ENCODE data around the gene SPOCK1. TPM values are rescaled to one million over a fixed set of nuclear protein-coding genes. Genes with fewer than 3 reads are reported as not detected.

Gene SPOCK1
- total RNA-seq, 1 experiment from 2014 or later = 23.9 TPM

DNA sequence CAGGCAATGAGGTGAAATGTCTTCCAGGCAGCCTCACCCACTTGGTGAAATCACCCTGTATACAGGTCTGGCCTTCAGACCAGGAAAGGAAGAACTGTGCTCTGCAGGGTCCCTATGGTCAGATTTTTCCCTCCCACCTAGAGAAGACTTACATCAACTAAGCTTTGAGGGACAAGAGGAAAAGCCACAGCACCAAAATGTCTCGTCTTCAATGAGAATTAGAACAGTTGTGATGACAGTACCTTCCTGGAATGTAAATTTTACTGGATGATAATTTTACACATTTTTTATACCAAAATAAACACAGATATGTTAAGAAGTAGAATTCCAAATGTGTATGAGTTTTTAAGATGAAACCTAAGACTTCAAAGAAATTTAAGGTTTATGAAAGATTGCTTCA lies 283.9 kb downstream of the SPOCK1 start:
- Histone ChIP-seq H3K79me2 (ENCODE audit: low read depth) (no peaks in the 10 kb centered on the region), H3K4me2 (no peak overlapping the region), H3K9me2 (ENCODE audit: insufficient read depth) (no peaks in the 10 kb centered on the region), H4K20me1 (ENCODE audit: insufficient read depth) (no peaks in the 10 kb centered on the region), H3F3A (ENCODE audit: insufficient read depth, low read depth) (peaks cover 9% of the 10 kb centered on the region), H3K27ac (no peak overlapping the region), H3K9me3 (ENCODE audit: insufficient read depth, low read depth) (no peaks in the 10 kb centered on the region), H3K4me3 (no peak overlapping the region), H3K36me3 (ENCODE audit: low read depth) (no peaks in the 10 kb centered on the region), H3K27me3 (ENCODE audit: insufficient read depth, low read depth) (no peaks in the 10 kb centered on the region), H3K4me1 (replicated peaks; ENCODE audit: insufficient read depth) (peaks cover 26% of the 10 kb centered on the region), H2AFZ (no peak overlapping the region)
- intact Hi-C loops (cut with micrococcal nuclease; ENCODE audit: unreplicated experiment) = no loop called here
- no peak for DNase-seq
- no TSS peak for BruUV-seq (replicated peaks)
- ChIA-PET CTCF (no interaction called here), POLR2A (ENCODE audit: unreplicated experiment) (no interaction called here)
- no peak for TF ChIP-seq EZH2 (IDR thresholded peaks at IDR 0.05; ENCODE audit: low read depth)
- TF ChIP-seq, protein P1, sequence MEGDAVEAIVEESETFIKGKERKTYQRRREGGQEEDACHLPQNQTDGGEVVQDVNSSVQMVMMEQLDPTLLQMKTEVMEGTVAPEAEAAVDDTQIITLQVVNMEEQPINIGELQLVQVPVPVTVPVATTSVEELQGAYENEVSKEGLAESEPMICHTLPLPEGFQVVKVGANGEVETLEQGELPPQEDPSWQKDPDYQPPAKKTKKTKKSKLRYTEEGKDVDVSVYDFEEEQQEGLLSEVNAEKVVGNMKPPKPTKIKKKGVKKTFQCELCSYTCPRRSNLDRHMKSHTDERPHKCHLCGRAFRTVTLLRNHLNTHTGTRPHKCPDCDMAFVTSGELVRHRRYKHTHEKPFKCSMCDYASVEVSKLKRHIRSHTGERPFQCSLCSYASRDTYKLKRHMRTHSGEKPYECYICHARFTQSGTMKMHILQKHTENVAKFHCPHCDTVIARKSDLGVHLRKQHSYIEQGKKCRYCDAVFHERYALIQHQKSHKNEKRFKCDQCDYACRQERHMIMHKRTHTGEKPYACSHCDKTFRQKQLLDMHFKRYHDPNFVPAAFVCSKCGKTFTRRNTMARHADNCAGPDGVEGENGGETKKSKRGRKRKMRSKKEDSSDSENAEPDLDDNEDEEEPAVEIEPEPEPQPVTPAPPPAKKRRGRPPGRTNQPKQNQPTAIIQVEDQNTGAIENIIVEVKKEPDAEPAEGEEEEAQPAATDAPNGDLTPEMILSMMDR (conservative IDR thresholded peaks at IDR 0.05) = no peak

DNA sequence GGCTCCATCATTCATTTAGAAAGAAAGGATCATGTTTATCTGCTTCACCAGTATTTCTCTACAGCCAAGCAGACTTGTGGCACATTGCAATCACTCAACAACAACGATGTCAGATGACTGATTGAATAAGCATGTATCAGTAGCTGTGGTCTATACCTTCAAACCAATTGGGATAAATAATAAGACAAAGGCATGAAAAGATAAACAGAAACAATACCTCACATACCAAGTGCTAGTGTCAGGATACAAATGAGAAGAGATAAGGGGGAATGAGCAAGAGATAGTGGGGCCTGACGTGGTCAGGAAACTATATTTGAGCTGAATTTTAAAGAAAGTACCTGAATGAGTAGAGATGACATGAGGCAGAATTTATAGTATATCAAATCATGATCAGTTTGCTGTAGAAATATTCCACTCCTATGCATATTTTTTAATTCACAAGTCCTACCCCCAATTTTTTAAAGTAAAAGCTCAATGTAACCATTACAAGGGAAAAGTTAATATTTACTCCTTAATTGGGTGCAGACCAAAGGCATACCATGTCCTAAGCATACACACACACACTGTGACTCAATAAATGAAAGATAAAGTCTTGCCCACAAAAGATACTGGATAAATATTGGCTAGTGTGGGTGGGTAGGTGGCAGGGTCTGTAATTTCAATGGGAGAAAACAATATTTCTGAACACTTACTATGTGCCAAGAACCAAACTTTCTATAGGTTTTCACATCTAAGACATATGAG lies 284.5 kb downstream of the SPOCK1 start:
- Histone ChIP-seq H3K9me2 (ENCODE audit: insufficient read depth) (no peaks in the 10 kb centered on the region), H3K4me3 (no peak overlapping the region), H3K27me3 (ENCODE audit: insufficient read depth, low read depth) (no peaks in the 10 kb centered on the region), H3K4me2 (no peak overlapping the region), H2AFZ (no peak overlapping the region), H3K9me3 (ENCODE audit: insufficient read depth, low read depth) (no peaks in the 10 kb centered on the region), H3K79me2 (ENCODE audit: low read depth) (no peaks in the 10 kb centered on the region), H4K20me1 (ENCODE audit: insufficient read depth) (no peaks in the 10 kb centered on the region), H3K4me1 (replicated peaks; ENCODE audit: insufficient read depth) (peaks cover 26% of the 10 kb centered on the region), H3F3A (ENCODE audit: insufficient read depth, low read depth) (peaks cover 9% of the 10 kb centered on the region), H3K36me3 (ENCODE audit: low read depth) (no peaks in the 10 kb centered on the region), H3K27ac (no peak overlapping the region)
- no TSS peak for BruUV-seq (replicated peaks)
- CTCF ChIA-PET = no interaction called here
- intact Hi-C loops (cut with micrococcal nuclease; ENCODE audit: unreplicated experiment) = no loop called here
- POLR2A ChIA-PET (ENCODE audit: unreplicated experiment) = no interaction called here
- no peak for TF ChIP-seq EZH2 (IDR thresholded peaks at IDR 0.05; ENCODE audit: low read depth)
- TF ChIP-seq, protein P1 (conservative IDR thresholded peaks at IDR 0.05) = no peak
- DNase-seq = no peak

DNA sequence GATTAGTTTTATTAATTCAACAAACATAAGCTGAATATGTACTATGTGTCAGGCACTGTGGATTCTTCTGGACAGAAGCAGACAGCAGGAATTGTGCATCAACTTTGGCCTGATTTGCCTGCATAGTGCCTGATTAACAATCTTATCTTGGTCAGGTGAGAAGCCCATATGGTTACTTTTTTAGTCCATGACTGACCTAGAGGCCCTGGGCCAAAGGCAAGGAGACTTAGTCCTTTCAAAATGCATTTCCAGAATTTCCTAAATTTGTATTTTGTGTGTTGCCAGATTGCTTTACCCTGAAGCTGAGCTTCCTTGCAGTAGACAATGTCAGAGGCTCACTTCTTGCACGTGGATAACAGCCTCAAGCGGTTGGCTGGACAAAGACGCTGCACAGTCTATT lies 286.7 kb downstream of the SPOCK1 start:
- no peaks in the 10 kb centered on the region for H3F3A ChIP-seq (ENCODE audit: insufficient read depth, low read depth)
- ChIA-PET CTCF (no interaction called here), POLR2A (ENCODE audit: unreplicated experiment) (no interaction called here)
- no peaks in the 10 kb centered on the region for H3K79me2 ChIP-seq (ENCODE audit: low read depth)
- no peaks in the 10 kb centered on the region for H3K36me3 ChIP-seq (ENCODE audit: low read depth)
- no TSS peak for BruUV-seq (replicated peaks)
- H4K20me1 ChIP-seq (ENCODE audit: insufficient read depth) = no peaks in the 10 kb centered on the region
- intact Hi-C loops (cut with micrococcal nuclease; ENCODE audit: unreplicated experiment) = no loop called here
- no peak overlapping the region for H3K27ac ChIP-seq
- H3K27me3 ChIP-seq (ENCODE audit: insufficient read depth, low read depth) = no peaks in the 10 kb centered on the region
- H2AFZ ChIP-seq = no peak overlapping the region
- DNase-seq = no peak
- H3K4me3 ChIP-seq = no peak overlapping the region
- H3K9me3 ChIP-seq (ENCODE audit: insufficient read depth, low read depth) = no peaks in the 10 kb centered on the region
- no peaks in the 10 kb centered on the region for H3K9me2 ChIP-seq (ENCODE audit: insufficient read depth)
- no peak overlapping the region for H3K4me2 ChIP-seq
- TF ChIP-seq, protein P1 (conservative IDR thresholded peaks at IDR 0.05) = no peak
- TF ChIP-seq EZH2 (IDR thresholded peaks at IDR 0.05; ENCODE audit: low read depth) = no peak
- peaks cover 6% of the 10 kb centered on the region for H3K4me1 ChIP-seq (replicated peaks; ENCODE audit: insufficient read depth)

Data from PC-9 (cell line).